ENCODE data around the gene LMBRD2.
"Not testable (repeated sequence)": the region's sequence is repeated elsewhere in the genome, so short reads cannot be mapped to it uniquely, and the experiment has no call there.

The LMBRD2 gene

DNA sequence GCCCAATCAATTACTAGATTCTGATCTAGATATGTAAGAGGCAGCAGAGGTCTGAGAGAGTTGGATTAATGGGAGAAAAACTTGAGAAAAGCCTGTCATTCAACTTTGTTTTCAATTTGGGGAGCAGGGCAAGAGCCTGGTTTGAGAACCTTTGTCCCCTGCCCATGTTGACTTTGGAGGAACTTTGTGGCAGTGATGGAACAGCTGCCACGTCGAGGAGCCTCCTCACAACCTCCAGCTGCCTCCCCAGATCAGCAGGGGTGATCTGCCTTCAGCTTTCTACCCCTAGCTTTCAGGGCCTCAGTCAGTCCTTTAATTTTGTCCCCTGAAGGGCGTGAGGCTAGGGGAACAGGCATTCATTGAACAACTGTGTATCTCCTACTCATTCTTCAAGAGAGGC is 8.9 kb upstream of the LMBRD2 start:
- DNase-seq = no peak

DNA sequence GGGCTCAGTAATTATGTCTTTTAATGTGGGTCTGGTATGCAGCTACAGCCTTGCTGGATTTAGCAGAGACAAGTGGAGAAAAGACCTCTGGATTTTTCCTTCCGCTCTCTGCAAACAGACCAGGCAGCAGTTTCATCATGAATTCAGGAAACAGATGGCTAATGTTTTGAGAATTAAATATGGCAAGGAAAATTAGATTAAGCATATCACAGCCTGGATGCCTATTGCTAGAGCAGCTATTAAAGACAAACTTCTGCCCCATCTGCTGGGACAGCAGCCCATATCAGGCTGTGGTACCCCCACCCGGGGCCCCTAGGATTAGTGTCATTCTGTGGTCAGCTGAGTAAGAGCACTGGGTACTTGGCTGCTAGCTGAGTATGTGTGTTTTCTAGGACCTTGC is 6.5 kb upstream of the LMBRD2 start:
- no peak for DNase-seq

DNA sequence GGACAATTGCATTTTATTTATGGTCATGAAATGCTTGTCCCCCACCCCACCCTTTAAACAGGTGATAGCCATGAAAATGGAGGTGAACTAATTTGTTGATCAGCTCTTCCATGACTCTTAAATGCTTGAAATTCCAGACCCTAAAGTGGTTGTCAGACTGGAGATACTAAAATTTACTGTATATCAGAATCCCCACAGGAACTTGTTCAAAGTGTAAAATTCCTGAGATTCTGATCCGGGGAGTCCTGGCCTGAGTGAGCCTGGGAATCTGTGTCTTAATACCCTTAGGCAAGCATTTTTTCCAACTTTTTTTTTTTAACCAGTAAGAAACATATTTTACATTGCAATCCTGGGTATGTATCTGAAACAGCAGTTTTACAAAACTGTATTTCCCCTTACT is 4.9 kb upstream of the LMBRD2 start:
- no peak for DNase-seq

DNA sequence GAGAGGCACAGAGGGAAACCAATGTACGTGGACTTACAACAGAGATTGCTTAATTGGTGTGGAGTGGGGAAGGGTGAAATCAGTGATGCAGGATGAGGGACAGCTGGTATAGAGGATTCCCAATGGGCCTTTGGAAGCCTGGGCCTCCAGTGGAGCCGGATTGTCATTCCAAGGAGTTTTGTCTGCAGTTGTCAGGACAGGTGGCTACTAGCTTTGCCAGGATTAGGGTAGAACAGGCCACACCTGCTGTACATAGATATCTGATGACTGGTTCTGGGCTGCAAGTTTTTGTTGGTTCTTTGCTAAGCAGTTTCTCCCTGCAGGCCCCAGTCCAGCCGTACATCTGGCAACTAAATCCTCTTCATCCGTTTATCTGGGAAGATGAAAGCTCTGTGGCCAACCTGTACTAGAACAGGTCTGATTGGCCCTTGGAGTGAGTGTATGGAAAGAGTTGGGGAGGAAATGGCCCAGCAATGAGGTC is 4.5 kb upstream of the LMBRD2 start:
- DNase-seq = no peak

DNA sequence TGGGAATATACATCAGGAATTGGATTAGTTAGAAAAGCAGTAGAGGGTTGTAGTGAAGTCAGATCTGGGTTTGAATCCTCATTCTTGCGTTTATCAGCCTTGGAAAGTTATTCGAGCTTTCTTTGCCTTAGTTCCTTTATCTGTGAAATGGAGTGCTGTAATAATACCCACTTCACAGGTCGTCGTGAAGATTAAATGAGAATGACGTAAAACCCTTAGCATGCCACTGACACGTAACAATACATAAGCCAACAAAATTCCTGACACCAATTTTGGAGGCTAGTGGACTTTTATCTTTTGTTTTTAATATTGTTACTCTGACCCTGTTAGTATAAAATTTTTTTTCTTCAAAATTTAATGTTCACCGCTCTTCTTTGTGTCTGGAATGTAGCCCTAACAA is 3.6 kb upstream of the LMBRD2 start:
- no peak for DNase-seq

DNA sequence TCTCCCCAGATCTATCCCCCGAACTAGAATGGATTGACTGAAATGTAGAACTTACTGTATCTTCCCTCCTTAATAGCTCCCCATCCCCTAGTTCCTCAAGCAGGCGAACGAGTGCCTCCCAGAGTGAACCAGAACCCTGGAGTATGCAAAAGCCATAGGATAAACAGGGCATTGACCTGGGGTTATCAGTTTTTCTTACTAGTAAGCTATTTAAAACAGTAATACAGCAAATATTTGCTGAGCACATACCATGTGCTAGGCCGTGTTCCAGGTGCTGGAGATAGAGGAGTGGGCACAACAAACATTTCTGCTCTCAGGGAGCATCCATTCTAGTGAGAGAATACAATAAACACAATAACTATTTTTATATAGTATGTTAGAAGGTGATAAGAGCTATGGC is 2.0 kb upstream of the LMBRD2 start:
- DNase-seq = no peak

DNA sequence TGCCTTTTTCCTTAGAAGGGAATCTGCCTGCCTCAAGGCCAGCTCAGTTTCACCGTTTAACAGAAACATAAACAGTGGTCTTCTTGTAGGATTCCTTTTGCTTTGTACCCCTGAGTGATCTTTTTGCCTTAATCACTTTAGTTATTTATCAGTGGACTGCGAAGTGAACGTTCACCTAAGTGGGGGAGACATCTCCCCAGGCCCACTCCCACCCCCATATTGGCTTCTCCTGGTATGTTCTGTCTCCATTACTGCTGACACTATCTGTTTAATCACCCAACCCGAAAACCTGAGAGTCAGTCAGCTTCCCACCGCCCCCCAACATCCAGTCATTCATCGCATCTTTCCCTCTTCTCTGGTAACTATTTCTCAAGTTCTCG is 1.6 kb upstream of the LMBRD2 start:
- DNase-seq = no peak

DNA sequence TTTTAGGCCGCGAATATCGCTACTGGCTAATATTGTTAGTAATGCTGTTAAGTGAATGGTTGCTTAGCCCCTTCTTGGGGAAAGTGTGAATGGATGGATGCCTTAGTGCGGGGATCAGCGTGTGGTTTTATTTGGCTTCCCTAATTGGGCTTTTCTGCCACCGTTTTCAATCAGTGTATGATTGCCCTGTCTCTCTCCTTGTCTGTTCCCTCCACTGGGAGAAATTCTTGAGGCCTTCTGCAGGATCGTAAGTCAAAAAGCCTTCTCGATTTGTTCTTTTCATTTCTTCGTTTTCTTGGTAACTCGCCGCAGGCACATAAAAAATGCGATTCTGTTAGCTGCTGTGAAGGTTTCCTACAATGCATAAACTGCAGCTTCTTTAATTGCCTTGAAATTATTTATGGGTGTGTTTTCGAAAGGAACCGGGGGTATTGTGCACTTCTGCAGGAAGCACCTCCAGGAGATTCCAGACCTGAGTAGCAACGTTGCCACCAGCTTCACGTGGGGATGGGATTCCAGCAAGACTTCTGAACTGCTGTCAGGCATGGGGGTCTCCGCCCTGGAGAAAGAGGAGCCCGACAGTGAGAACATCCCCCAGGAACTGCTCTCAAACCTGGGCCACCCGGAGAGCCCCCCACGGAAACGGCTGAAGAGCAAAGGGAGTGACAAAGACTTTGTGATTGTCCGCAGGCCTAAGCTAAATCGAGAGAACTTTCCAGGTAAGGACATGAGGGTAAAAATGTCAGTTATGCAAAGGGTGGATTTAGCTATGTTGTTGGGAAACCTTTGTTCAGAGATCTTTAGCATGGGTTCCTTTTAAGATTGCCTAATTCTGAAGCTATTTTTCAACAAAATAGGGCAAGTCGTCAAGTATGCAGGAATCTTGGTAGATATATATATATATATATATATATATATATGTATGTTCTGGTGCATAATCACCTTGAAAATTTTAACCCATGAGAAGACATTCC is 924 bp upstream of the LMBRD2 start:
- DNase-seq = peak in 1 of 14 donors; percentile 38

DNA sequence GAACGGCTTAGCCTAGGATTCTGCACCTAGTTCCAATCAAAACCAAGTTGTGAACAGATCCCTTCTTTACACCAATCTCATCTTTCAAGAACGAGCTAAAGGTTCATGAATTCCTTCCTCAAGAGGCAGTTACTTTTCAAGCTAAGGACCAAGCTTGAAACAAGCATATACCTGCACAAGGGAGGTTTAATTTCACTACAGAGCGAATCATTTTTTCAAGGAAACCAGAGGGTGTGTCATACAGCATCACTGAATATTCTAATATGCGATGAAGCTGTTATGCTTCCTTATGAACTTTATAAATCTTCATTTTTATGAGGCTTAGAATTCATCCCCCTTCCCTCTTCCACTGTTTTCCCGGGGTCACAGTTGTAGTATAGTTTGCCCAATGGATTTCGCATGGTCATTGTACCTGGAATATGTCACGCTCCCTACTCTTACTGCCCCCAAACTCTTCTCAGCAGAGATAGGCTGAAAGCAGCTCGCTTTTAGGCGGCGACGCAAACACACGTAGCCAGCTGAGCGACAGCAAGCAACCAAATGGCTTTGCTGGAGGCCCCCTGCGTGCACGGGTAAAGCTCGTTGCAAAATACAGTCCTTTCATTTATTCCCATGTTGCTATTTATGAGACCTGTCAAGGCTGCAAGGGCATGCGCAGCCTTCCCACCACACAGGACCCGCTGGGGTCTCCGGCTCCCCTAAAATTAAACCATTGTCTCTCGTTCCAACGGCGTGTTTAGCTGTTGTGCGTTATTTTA is 832 bp downstream of the LMBRD2 start:
- DNase-seq = peak in 4 of 14 donors; percentile 18 to 50 (median 30)

DNA sequence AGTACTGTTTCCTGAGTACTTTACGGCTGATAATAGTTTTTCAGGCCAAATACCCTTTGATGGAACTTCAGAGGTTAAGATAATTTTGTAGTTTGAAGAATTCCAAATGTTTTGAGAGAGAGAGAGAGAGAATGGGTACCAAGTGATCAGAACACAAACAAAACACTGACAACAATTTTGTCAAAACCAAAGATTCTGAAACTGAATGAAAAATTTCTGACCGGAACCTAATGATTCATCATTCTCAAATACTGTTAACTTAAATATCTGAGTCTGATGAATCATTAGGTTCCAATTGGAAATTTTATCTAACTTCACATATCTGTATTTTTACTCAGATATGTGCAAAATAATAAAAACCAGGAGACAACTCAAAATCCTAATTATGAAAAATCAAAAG is 4.0 kb downstream of the LMBRD2 start:
- no peak for DNase-seq

DNA sequence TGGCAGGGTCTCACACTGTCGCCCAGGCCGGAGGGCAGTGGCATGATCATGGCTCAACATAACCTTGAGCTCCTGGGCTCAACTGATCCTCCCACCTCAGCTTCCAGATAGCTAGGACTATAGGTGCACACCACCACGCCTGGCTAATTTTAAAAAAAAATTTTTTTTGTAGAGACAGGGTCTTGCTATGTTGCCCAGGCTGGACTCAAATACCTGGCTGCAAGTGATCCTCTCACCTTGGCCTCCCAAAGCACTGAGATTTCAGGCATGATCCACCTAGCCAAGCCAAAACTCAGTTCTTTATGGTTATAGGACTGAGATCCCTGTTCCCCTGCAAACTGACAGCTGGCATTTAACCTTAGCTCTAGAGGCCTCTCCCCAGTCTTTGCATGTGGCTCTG is 5.3 kb downstream of the LMBRD2 start:
- no peak for DNase-seq

DNA sequence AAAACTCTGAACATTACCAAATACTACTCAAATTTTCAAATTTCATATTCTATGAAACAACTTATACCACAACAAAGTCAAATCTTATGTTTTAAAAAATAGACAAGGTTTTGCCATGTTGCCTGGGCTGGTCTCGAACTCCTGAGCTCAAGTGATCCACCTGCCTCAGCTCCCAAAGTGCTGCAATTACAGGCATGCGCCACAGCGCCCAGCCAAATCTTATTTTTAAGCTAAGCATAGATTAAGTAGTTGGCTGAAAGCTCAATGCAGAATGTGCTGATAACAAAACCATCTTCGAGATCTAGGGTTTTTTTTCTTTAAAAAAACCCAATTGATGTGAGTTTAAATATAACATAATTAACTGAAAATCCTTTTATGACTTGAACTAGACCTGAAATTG is 6.4 kb downstream of the LMBRD2 start:
- no peak for DNase-seq

DNA sequence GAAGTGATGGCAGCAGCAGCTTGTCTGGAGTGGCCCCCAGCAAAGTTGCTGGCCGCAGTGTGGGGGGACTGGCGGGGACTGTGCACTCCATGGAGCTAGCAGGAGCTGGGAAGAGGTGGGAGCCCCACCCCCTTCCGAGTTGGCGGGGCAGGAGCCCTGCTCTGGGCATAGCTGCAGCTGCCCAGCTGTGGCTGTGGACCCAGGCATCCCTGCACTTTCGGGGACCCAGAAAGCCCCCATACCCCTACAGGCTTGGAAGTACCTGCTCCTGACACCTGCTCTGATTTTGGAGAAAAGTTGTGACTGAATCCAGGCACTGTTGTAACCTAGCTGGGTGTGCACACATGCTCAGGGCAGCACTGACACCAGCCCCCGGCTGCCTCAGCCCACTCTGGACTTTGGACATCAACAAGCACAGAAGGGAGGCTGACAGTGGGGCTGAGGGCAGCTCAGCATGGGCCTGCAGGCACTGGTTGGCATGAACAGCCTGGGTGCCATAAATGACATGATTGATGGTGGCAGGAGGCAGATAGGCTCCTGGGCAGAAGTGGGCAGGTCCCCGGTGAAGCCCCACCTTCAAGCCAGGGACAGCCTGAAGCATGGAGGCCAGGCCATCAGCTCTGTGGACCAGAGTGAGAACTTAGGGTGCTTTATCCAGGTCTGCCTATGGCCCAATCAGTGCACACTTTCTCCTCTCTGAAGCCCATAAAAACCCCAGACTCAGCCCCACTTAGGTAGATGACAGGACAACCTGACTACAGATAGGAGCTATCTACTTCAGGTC is 12.6 kb downstream of the LMBRD2 start:
- no peak for DNase-seq

DNA sequence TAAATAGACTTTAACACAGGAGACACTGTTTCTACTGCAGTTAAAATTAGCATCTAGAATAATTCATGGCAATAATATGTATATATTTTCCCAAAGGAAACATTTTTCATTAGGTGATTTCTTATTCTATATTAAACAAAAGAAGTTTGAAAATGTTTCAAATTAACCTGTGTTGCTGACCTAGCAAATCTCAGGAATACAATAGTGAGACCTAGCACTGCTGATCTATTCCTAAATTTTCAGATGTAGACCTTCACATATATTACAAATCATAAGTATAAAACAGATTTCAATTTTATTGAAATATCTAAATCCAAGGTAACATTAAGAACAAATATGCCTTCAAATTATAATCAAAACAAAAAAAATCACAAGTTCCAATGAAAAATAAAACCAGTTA is 15.1 kb downstream of the LMBRD2 start:
- DNase-seq = no peak

DNA sequence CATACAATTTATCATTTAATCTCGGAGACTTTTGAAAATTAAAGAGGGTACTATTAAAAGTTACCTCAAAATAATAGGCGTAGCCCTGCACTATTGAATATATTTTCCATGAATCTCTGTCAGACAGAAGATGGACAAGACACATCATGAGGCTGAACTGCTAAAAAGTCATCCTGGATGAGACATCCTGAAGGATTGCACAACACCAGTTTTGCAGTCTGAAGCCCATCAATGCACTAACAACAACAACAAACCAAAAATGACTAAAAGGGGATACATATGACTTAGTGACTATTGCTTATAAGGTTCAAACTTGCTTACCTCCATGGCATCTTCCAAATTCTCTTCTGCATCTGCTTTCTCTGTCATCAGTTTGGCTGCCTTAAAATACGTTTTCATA is 15.7 kb downstream of the LMBRD2 start:
- DNase-seq = no peak

DNA sequence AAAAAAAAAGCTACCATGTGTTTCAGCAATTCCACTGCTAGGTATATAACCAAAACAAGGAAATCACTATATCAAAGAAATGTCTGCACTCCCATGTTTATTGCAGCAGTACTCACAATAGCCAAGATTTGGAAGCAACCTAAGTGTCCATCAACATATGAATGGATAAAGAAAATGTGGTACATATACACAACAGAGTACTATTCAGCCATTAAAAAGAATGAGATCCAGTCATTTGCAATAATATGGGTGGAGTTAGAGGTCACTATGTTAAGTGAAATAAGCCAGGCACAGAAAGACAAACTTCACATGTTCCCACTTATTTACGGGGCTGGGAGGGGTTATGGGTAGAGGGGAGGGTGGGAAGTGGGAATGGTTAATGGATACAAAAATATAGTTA is 18.7 kb downstream of the LMBRD2 start:
- not testable (repeated sequence) for DNase-seq

DNA sequence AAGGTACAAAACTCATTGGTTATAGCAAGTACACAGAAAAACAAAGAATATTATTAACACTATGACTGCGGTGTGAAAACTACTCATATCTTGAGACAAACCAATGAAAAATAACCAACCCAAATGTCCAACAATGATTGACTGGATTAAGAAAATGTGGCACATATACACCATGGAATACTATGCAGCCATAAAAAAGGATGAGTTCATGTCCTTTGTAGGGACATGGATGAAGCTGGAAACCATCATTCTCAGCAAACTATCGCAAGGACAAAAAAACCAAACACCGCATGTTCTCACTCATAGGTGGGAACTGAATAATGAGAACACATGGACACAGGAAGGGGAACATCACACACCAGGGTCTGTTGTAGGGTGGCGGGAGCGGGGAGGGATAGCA is 22.0 kb downstream of the LMBRD2 start:
- not testable (repeated sequence) for DNase-seq

DNA sequence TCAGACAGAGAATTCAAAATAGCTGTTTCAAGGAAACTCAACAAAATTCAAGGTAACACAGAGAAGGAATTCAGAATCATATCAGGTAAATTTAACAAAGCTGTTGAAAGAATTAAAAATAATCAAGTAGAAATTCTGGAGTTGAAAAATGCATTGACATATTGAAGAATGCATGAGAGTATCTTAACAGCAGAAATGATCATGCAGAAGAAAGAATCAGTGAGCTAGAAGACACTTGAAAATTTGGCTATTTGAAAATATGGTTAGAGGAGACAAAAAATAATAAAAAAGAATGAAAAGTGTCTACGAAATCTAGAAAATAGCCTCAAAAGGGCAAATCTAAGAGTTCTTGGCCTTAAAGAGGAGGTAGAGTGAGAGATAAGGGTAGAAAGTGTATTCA is 22.9 kb downstream of the LMBRD2 start:
- DNase-seq = no peak

DNA sequence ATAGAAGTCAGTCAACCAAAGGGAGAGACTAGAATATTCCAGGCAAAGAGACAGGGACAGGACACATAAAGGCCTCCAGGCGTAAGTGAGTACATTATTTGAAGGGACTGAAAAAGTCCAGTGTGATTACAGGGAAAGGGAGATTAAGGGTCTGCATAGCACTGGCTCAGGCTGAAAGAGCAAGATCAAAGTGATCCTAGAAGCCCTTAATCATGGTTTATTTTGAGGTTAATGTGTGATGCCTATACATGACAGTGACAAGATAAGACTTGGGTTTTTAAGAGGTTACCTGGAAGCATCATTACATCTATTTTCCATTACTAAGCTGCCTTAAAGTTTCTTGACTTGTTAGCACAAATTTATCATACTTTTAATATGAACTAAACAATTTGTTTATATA is 25.8 kb downstream of the LMBRD2 start:
- no peak for DNase-seq

DNA sequence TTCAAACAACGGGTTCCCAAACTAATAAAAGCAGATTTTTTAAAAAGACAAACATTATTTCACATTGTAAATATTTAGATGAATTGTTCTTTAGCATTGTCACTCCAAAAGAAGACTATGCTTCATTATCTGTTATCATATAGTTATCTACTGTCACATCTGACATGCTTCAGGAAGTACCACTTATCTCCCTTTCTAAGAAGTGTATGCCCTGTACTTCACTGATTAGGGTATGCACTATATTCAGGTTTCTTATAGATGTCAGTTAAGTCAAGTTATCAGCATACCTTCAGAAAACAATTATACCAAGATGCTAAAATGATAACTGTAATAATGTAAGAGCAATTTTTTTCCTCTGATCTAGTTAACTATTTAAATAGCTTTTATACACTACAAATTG is 40.4 kb downstream of the LMBRD2 start:
- no peak for DNase-seq

DNA sequence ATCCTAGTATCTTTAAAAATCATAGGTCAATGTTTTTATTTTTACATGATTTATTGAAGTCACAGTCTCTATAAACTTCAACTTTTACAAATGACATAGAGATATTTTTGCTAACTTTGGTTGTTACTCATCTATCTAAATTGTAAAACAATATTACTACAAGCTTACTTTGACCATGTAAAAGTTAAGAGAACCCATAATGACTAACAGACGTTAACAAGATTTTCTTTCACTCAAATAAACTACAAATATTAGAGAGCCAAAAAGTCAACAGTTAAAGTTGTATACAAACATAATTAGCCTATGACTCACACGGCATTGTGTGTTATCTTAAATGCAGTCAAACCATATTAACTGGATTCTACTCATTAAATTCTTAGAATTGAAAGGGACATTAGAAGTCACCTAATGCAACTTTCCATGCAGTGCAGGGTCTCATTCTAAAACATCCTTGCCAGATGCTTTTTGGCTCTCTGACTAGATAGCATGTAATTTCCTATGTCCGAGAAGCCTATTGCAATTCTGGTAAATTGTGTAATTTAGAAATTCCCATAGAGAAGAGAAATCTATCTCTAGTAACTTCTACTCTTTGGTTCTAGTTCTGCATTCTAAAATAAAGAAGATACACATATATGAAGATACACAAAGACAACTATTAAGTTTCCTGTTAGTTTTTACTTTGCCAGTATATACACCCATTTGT is 42.8 kb downstream of the LMBRD2 start:
- DNase-seq = no peak

DNA sequence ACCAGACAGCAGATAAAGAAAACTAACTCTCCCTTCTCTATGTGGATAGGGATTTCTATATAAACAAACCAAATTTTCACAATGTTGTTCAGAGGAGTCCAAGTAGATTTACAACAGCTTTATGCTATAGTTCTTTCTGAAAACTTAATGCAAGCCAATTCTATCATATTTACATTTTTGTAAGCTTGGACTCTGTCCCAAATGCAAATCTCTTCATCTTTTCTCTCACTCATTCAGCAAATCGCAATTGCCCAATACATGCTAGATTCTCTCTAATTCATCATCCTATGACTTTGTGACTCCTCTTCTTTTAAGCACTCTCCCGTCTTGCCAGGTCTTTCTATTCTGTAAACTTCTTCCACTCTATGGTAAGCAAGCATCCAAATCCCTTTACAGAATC is 45.9 kb downstream of the LMBRD2 start:
- DNase-seq = no peak
